SK-N-MC (cell line): ENCODE data around the gene DPP10.

Experiments used
- DNase-seq: peaks from one replicate; pipeline ENCODE4 v3.0.0-alpha.2; 2011; ENCODE audit warnings: low read depth, low spot score
- H3K27ac ChIP-seq: fragments of 200-600 bp; sonication (generic); 2 replicates; pipeline ENCODE4 v1.5.1; 2016; ENCODE audit warnings: mixed run types
- H3K36me3 ChIP-seq: fragments of 200-600 bp; sonication (generic); 2 replicates; pipeline ENCODE4 v1.6.1; 2017; ENCODE audit warnings: antibody characterized with exemption, low read length, mixed read lengths; ENCODE audit not compliant: insufficient read depth
- H3K4me3 ChIP-seq: fragments of 200-600 bp; sonication (generic); 2 replicates; pipeline ENCODE4 v1.5.1; 2016
- H3K9ac ChIP-seq: fragments of 200-600 bp; sonication (generic); 2 replicates; pipeline ENCODE4 v1.8.0; 2017; ENCODE audit warnings: mixed run types, mixed read lengths; ENCODE audit not compliant: insufficient read length
- H3K9me3 ChIP-seq: fragments of 200-600 bp; sonication (generic); 2 replicates; pipeline ENCODE4 v1.6.1; 2017; ENCODE audit warnings: low read depth, mild to moderate bottlenecking, antibody characterized with exemption, low read length, moderate library complexity, mixed read lengths
- EZH2 ChIP-seq: fragments of 200-600 bp; sonication (generic); IDR thresholded peaks from one replicate; pipeline ENCODE4 v1.6.1; 2017; ENCODE audit warnings: antibody characterized with exemption
- FOXP2 ChIP-seq: optimal IDR thresholded peaks from 2 replicates; pipeline ENCODE3; 2011; ENCODE audit warnings: mild to moderate bottlenecking, moderate library complexity; ENCODE audit not compliant: insufficient read depth; ENCODE audit errors: extremely low read length, control extremely low read depth
- POLR2AphosphoS5 ChIP-seq: IDR thresholded peaks from 2 replicates; pipeline ENCODE4 v1.6.1; 2012; ENCODE audit warnings: mild to moderate bottlenecking, low read depth, low read length, borderline replicate concordance

DPP10 gene

DNA sequence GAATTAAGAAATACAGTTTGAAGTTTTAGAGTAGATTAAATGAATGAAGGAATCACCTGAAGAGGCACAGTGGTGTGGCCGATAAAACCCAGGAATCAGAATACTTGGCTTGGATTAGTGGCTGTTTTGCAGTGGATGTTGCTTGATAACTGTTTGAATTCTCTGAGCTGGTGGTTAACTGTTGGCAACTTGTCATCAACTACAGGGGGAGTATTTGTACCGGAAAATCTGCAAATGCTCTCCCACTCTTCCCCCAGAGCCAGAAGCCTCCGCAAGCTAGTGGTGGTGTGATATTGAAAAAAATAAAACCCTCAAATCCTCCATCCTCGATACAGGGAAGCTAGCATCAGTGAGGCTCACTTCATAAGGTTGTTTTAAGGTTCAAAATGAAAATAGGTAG, 326.7 kb downstream of the DPP10 start:
- no peak overlapping the region for H3K4me3 ChIP-seq
- TF ChIP-seq EZH2 (no peak), FOXP2 (no peak), POLR2AphosphoS5 (no peak)
- H3K27ac ChIP-seq, result no peak overlapping the region
- no peaks in the 10 kb centered on the region for H3K36me3 ChIP-seq
- H3K9ac ChIP-seq, result no peak overlapping the region
- H3K9me3 ChIP-seq, result no peaks in the 10 kb centered on the region
- DNase-seq, result no peak

DNA sequence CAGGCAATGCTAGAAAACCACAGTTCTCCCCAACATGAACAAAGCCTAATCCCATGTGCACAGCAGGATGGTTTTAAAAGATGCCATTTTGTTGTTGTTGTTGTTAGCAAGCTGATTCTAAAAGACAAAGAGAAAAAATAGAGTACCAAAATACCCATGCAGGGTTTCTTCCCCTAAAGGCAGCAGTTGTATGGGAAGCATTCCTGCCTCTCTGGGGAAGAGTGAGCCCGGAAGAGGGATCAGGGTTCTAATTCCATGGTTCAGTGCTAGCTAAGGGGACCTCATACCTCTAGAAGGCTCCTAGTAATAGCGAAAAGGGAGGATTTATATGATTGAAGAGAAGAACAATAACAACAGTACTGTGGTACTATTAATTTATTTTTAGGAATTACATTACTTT, 327.6 kb downstream of the DPP10 start:
- H3K36me3 ChIP-seq, result no peaks in the 10 kb centered on the region
- TF ChIP-seq EZH2, result no peak
- TF ChIP-seq FOXP2, result no peak
- TF ChIP-seq POLR2AphosphoS5, result no peak
- no peak overlapping the region for H3K27ac ChIP-seq
- H3K9me3 ChIP-seq, result no peaks in the 10 kb centered on the region
- no peak for DNase-seq
- no peak overlapping the region for H3K9ac ChIP-seq
- no peak overlapping the region for H3K4me3 ChIP-seq

DNA sequence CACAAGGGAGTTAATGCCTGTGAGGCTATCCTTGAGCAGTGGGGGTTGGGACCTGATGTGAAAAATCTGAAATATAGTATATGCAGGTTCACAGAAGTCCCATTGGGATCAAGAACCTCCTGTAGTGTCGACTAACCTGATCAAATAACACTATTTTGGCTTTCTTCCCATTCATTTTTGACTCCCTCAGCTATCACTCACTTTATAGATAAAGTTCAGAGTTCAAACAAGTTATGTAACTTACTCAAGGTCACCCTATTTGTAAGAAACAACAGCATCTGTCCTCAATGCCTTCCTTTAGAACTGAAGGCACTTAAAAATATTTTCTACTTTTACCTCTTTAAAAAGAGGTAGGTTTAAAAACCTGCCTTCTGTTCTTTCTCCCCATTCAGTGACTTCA, 341.6 kb downstream of the DPP10 start:
- no peak for DNase-seq
- Histone ChIP-seq H3K36me3 (no peaks in the 10 kb centered on the region), H3K9me3 (no peaks in the 10 kb centered on the region), H3K4me3 (no peak overlapping the region), H3K27ac (no peak overlapping the region), H3K9ac (no peak overlapping the region)
- TF ChIP-seq FOXP2 (no peak), EZH2 (no peak), POLR2AphosphoS5 (no peak)

DNA sequence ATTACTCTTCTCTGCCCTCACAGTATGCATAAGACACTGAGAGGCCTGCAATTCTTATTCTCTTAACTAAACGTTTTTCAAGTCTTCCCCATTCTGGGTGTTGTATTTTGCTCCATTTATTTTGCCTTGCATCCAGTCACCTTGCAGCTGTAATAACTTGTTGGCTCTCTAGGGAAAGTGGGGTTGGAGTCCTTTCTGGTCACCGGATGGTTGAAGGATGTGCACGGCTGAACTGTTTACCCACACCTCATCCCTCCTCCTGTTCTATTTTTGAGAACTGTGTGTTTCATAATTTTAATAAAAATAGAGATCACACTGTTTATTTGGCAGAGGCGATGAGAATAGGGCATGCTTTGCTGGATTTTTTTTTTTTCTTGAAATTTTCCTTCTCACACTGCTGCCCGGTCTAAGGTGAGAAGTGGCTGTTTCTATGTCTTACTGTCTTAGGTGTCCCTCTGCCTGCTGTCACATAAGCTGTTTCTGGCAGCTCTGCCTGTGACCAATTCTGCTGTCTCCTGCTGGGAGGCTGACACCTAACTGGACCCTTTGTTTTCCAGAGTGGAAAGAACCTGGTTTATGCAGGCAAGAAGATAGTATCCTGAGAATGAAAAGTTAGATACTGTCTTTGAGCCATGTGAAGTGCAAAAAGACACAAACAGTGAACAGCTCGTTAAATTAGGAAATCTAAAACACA, 342.6 kb downstream of the DPP10 start:
- Histone ChIP-seq H3K9ac (no peak overlapping the region), H3K36me3 (no peaks in the 10 kb centered on the region), H3K9me3 (no peaks in the 10 kb centered on the region), H3K4me3 (no peak overlapping the region), H3K27ac (no peak overlapping the region)
- TF ChIP-seq POLR2AphosphoS5 (no peak), FOXP2 (no peak), EZH2 (no peak)
- no peak for DNase-seq

DNA sequence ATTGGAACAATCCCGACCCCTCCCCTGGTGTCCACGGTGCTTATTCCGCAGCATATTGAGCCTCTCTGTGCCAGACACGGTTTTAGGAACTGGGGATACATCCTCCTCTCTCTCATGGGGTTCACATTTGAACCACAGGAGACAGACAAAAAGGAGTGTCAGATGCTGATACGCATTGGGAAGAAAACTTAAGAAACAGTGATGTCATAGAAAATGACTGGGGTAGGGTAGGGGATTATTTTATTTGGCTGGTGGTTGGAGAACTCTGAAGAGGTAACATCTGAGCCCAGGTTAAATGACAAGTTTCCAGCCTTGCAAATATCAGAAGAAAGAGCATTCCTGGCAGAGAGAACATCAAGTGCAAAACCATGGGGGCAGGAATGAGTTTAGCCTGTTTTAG, 344.5 kb downstream of the DPP10 start:
- DNase-seq, result no peak
- no peak for TF ChIP-seq EZH2
- no peak for TF ChIP-seq POLR2AphosphoS5
- Histone ChIP-seq H3K4me3 (no peak overlapping the region), H3K27ac (no peak overlapping the region), H3K9ac (no peak overlapping the region), H3K36me3 (no peaks in the 10 kb centered on the region), H3K9me3 (no peaks in the 10 kb centered on the region)

DNA sequence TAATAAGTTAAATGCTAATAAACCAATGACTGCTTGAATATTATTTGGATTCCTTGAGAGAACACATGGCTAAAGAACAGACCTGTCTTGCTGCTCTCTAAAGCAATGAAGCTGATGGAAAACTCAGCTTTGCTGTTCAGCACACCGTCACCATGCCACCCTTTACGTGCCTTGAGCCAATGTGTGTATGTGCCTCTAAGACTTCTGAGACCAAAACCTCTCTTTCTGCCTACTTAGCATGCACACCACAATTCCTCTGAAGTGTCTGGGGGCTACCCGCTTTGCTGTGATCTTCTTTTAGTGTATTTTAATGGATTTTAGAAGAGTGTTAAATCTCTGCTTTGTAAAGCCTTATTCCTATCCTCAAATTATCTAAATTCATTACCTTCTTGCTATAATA, 345.0 kb downstream of the DPP10 start:
- no peaks in the 10 kb centered on the region for H3K9me3 ChIP-seq
- no peak overlapping the region for H3K27ac ChIP-seq
- TF ChIP-seq EZH2 (no peak), FOXP2 (no peak), POLR2AphosphoS5 (no peak)
- no peak overlapping the region for H3K9ac ChIP-seq
- no peak overlapping the region for H3K4me3 ChIP-seq
- H3K36me3 ChIP-seq, result no peaks in the 10 kb centered on the region
- DNase-seq, result no peak

DNA sequence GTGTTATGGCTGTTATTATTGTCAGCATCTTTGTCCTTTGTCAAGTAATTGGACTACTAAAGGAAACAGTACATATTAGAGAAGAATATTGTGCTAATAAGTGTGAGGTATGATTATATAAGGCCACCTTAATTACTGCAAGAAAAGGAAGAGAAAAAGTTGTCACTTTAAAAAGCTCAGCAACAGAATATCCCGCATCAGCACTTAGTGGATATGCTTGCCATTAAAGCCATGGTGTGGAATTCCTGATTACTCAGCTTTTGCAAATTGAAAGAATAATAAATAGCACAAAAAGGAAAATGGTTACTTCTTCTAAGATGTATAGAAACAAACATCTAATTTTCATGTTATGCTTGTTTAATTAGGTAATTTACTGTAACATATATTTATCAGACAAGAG, 347.5 kb downstream of the DPP10 start:
- Histone ChIP-seq H3K36me3 (no peaks in the 10 kb centered on the region), H3K4me3 (no peak overlapping the region), H3K9me3 (no peaks in the 10 kb centered on the region), H3K27ac (no peak overlapping the region), H3K9ac (no peak overlapping the region)
- no peak for DNase-seq
- no peak for TF ChIP-seq FOXP2
- TF ChIP-seq EZH2, result no peak
- no peak for TF ChIP-seq POLR2AphosphoS5

DNA sequence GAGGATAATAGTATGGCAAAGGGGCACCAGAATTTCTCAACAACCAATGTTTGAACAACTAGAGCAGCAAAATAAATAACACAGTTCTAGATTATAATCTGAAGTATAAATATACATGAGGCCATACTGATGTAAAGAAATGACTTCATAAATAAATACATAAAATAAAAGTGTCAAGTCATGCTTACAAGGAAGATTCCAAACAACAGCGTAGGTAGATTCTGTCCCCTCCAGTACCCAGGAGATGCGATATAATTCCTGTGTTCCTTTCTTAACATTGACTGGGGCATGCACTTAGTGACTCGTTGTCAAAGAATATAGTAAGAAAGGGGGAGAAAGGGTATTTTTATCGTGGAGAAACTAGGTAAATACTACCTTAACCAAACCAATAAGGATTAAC, 355.1 kb downstream of the DPP10 start:
- Histone ChIP-seq H3K9me3 (no peaks in the 10 kb centered on the region), H3K36me3 (no peaks in the 10 kb centered on the region), H3K9ac (no peak overlapping the region), H3K27ac (no peak overlapping the region), H3K4me3 (no peak overlapping the region)
- DNase-seq, result no peak
- TF ChIP-seq POLR2AphosphoS5 (no peak), EZH2 (no peak), FOXP2 (no peak)

DNA sequence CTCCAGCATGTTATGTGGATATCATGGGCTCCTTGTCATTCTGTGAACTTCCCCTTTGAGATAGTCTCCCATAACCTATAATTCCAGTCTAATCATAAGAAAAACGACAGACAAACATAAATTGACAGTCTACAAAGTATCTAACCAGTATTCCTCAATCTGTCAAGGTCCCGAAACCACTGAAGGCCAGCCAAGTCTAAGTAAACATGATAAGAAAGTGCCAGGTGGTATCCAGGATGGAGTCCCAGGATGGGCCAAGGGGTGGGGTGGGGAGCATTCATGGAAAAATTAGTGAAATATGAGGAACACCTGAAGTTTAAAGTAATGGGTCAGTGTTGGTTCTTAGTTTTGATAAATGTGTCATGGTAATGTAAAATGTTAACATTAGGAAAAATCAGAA, 355.5 kb downstream of the DPP10 start:
- H3K9ac ChIP-seq, result no peak overlapping the region
- no peak overlapping the region for H3K27ac ChIP-seq
- no peaks in the 10 kb centered on the region for H3K36me3 ChIP-seq
- TF ChIP-seq POLR2AphosphoS5, result no peak
- TF ChIP-seq FOXP2, result no peak
- no peak for TF ChIP-seq EZH2
- no peak overlapping the region for H3K4me3 ChIP-seq
- H3K9me3 ChIP-seq, result no peaks in the 10 kb centered on the region
- DNase-seq, result no peak
